GM21723 (cell line): ENCODE measurements around the gene NPSR1.
"Not testable (repeated sequence)": the region's sequence is repeated elsewhere in the genome, so short reads cannot be mapped to it uniquely, and the experiment has no call there.

Experiments
- ATAC-seq: cut with Tn5 transposase; IDR thresholded peaks from one replicate; pipeline ENCODE4 v1.9.1; 2021; ENCODE audit warnings: mild to moderate bottlenecking, moderate library complexity; ENCODE audit not compliant: unreplicated experiment

Gene NPSR1

GRCh38 chr7:34832020-34832419, 174.0 kb downstream of the NPSR1 start:
- ATAC-seq, result no peak

- no peak for ATAC-seq
Observed at GRCh38 chr7:34835901-34836600, 178.0 kb downstream of the NPSR1 start.

GRCh38 chr7:34837316-34837715, 179.3 kb downstream of the NPSR1 start:
- ATAC-seq, result no peak

GRCh38 chr7:34837801-34838201, 179.8 kb downstream of the NPSR1 start:
- no peak for ATAC-seq

GRCh38 chr7:34838329-34838728, 180.3 kb downstream of the NPSR1 start:
- ATAC-seq, result no peak

- ATAC-seq, result no peak
Observed at GRCh38 chr7:34839645-34840044, 181.6 kb downstream of the NPSR1 start.

GRCh38 chr7:34840176-34840785, 182.3 kb downstream of the NPSR1 start:
- no peak for ATAC-seq

- no peak for ATAC-seq
Observed at GRCh38 chr7:34841326-34841725, 183.3 kb downstream of the NPSR1 start.

- ATAC-seq, result no peak
Observed at GRCh38 chr7:34842782-34843181, 184.8 kb downstream of the NPSR1 start.

- ATAC-seq, result no peak
Observed at GRCh38 chr7:34844406-34844805, 186.4 kb downstream of the NPSR1 start.

- ATAC-seq, result no peak
Observed at GRCh38 chr7:34844936-34845665, 187.1 kb downstream of the NPSR1 start.

- no peak for ATAC-seq
Observed at GRCh38 chr7:34845666-34846361, 187.8 kb downstream of the NPSR1 start.

- ATAC-seq, result no peak
Observed at GRCh38 chr7:34846976-34847375, 189.0 kb downstream of the NPSR1 start.

- no peak for ATAC-seq
Observed at GRCh38 chr7:34848670-34849069, 190.7 kb downstream of the NPSR1 start.

GRCh38 chr7:34849163-34849960, 191.3 kb downstream of the NPSR1 start:
- ATAC-seq, result no peak

GRCh38 chr7:34849986-34850385, 192.0 kb downstream of the NPSR1 start:
- no peak for ATAC-seq

GRCh38 chr7:34850681-34851080, 192.7 kb downstream of the NPSR1 start:
- no peak for ATAC-seq

- ATAC-seq, result no peak
Observed at GRCh38 chr7:34851431-34851830, 193.4 kb downstream of the NPSR1 start.

GRCh38 chr7:34858444-34858843, 200.4 kb downstream of the NPSR1 start:
- not testable (repeated sequence) for ATAC-seq

- ATAC-seq, result not testable (repeated sequence)
Observed at GRCh38 chr7:34859281-34859680, 201.3 kb downstream of the NPSR1 start.

- not testable (repeated sequence) for ATAC-seq
Observed at GRCh38 chr7:34866222-34866621, 208.2 kb downstream of the NPSR1 start.
